Mucosa of descending colon (tissue), 3 donors: ENCODE measurements around the gene CBX3. TPM values are rescaled to one million over a fixed set of nuclear protein-coding genes. Genes with fewer than 3 reads are reported as not detected.
"Not testable (repeated sequence)": the region's sequence is repeated elsewhere in the genome, so short reads cannot be mapped to it uniquely, and the experiment has no call there.

Source experiments
- ATAC-seq: fragments of 200-7000 bp; cut with Tn5 transposase; one replicate; pipeline ENCODE4 v1.9.1; 2020; ENCODE audit warnings: mild to moderate bottlenecking, moderate library complexity
- DNase-seq, 3 donors: peaks; one replicate each; pipeline ENCODE4 v3.0.0-alpha.2; 2020
- H3K36me3 ChIP-seq: fragments of 200-600 bp; one replicate; pipeline ENCODE4 v1.8.0; 2021; ENCODE audit warnings: low read depth, mild to moderate bottlenecking
- H3K4me1 ChIP-seq: fragments of 200-600 bp; one replicate; pipeline ENCODE4 v1.8.0; 2021; ENCODE audit warnings: low read depth, mild to moderate bottlenecking
- H3K4me3 ChIP-seq: fragments of 200-600 bp; one replicate; pipeline ENCODE4 v1.8.0; 2021; ENCODE audit warnings: mild to moderate bottlenecking
- H3K9me3 ChIP-seq: fragments of 200-600 bp; one replicate; pipeline ENCODE4 v1.8.0; 2021; ENCODE audit warnings: mild to moderate bottlenecking
- intact Hi-C, 2 donors: fragments of 100-400 bp; cut with DNase I in 1 of 2; cut with micrococcal nuclease in 1 of 2; formaldehyde crosslinking; loops; one replicate each; pipeline versions ENCODE4 v1.11.0 to v1.11.1; 2022; cut with DNase I, micrococcal nuclease
- total RNA-seq, 3 donors: library from RNA; stranded (reverse); fragmentation: NEBNext Ultra II Directional in 2 of 3; extraction: Animal tissue kit (Norgen Biotek cat#: 25700) in 2 of 3; gene quantifications; one replicate each; pipeline versions ENCODE4 v1.2.1 to v1.2.4, GENCODE V29; 2021 to 2023
- TF ChIP-seq, protein P1 (sequence below): fragments of 200-600 bp; IDR thresholded peaks from one replicate; pipeline ENCODE4 v1.8.0; 2022; ENCODE audit warnings: antibody characterized with exemption, mild to moderate bottlenecking
- donor health status: DM: no; HTN: no; CAD: no; lungs with moderate emphysema.
- donor health status: DM: no; HTN: no; CAD: no.
- donor health status: DM: no; HTN: yes; CAD: no.

Gene CBX3
- total RNA-seq, 3 donors from 2014 or later, result 61.3 to 93.8 (median 81.4) TPM

DNA sequence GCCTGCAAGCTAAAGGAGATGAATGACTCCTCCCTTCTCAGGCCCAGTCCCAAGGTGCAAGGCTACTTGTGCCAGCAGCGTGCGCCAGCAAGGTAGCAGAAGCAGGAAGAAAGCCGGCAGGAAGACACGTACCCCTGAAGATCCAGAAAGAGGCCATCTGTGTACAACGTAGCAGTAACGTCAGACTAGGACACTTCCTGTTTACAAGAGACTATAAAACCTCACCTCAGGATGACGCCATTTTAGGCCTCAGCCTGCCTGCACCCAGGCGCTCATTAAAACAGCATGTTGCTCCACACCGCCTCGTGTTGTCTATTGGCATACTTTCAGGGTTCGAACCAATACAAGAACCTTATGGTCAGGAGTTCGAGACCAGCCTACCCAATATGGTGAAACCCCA is 48.7 kb downstream of the CBX3 start:
- intact Hi-C loops, result no loop called here

DNA sequence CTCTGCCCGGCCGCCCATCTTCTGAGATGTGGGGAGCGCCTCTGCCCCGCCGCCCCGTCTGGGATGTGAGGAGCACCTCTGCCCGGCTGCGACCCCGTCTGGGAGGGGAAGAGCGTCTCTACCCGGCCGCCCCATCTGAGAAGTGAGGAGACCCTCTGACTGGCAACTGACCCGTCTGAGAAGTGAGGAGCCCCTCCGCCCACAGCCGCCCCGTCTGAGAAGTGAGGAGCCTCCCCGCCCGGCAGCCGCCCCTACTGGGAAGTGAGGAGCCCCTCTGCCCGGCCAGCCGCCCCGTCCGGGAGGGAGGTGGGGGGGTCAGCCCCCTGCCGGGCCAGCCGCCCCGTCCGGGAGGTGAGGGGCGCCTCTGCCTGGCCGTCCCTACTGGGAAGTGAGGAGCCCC is 60.3 kb downstream of the CBX3 start:
- intact Hi-C loops, H3K4me1 ChIP-seq, H3K4me3 ChIP-seq, H3K9me3 ChIP-seq, DNase-seq, ATAC-seq, H3K36me3 ChIP-seq: not testable (repeated sequence)

More for the DNA sequence above, 48.7 kb downstream of the CBX3 start:
- DNase-seq (no peak), ATAC-seq (no peak)
- no peaks in the 10 kb centered on the region for H3K4me1 ChIP-seq
- no peaks in the 10 kb centered on the region for H3K9me3 ChIP-seq
- TF ChIP-seq, protein P1, sequence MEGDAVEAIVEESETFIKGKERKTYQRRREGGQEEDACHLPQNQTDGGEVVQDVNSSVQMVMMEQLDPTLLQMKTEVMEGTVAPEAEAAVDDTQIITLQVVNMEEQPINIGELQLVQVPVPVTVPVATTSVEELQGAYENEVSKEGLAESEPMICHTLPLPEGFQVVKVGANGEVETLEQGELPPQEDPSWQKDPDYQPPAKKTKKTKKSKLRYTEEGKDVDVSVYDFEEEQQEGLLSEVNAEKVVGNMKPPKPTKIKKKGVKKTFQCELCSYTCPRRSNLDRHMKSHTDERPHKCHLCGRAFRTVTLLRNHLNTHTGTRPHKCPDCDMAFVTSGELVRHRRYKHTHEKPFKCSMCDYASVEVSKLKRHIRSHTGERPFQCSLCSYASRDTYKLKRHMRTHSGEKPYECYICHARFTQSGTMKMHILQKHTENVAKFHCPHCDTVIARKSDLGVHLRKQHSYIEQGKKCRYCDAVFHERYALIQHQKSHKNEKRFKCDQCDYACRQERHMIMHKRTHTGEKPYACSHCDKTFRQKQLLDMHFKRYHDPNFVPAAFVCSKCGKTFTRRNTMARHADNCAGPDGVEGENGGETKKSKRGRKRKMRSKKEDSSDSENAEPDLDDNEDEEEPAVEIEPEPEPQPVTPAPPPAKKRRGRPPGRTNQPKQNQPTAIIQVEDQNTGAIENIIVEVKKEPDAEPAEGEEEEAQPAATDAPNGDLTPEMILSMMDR, result no peak
- no peak overlapping the region for H3K4me3 ChIP-seq
- no peaks in the 10 kb centered on the region for H3K36me3 ChIP-seq

Other genes with a start within 250 kb of the CBX3 start
- 10 to 100 TPM in 1 of 3 donors, 1 to 10 TPM in 2; 7.3 to 12.2 (median 8.4) TPM for gene NFE2L3, start 49.5 kb upstream of the CBX3 start, total RNA-seq
- gene HNRNPA2B1, start 999 bp upstream of the CBX3 start, total RNA-seq, result 100 to 1,000 TPM; 345 to 441 (median 379) TPM
- gene SNX10, start 90.1 kb downstream of the CBX3 start, total RNA-seq, result 1 to 10 TPM; 1.9 to 5.7 (median 4.7) TPM